Measurements from ENCODE around the gene IKZF2.

- TF ChIP-seq EZH2 (IDR thresholded peaks at IDR 0.05) (no peak), CTCF (IDR thresholded peaks at IDR 0.05) (no peak)
Observed at GRCh38 chr2:212953170-212953920, 198.1 kb downstream of the IKZF2 start.

Data from neural progenitor cell (in vitro differentiated cells).